HEK293 (cell line): Measurements from ENCODE around the gene NELFB.

Source experiments
- HIC1 ChIP-seq: fragments of 450-650 bp; formaldehyde crosslinking; IDR thresholded peaks from 2 replicates; pipeline ENCODE4 v1.5.1; 2016; ENCODE audit warnings: missing biosample characterization, missing genetic modification characterization
- ZBTB17 ChIP-seq: fragments of 450-650 bp; formaldehyde crosslinking; IDR thresholded peaks from 2 replicates; pipeline ENCODE4 v1.5.1; 2016; ENCODE audit warnings: missing biosample characterization, missing genetic modification characterization
- ZBTB8A ChIP-seq: fragments of 450-650 bp; formaldehyde crosslinking; IDR thresholded peaks from 2 replicates; pipeline ENCODE4 v1.5.1; 2016; ENCODE audit warnings: missing biosample characterization, missing genetic modification characterization
- ZFP37 ChIP-seq: fragments of 450-650 bp; formaldehyde crosslinking; IDR thresholded peaks from 2 replicates; pipeline ENCODE4 v1.5.1; 2016; ENCODE audit warnings: missing biosample characterization, missing genetic modification characterization
- ZNF121 ChIP-seq: fragments of 450-650 bp; formaldehyde crosslinking; IDR thresholded peaks from 2 replicates; pipeline ENCODE4 v1.5.1; 2016; ENCODE audit warnings: missing biosample characterization, missing genetic modification characterization
- ZNF140 ChIP-seq: fragments of 450-650 bp; formaldehyde crosslinking; IDR thresholded peaks from 2 replicates; pipeline ENCODE4 v1.5.1; 2016; ENCODE audit warnings: missing biosample characterization, missing genetic modification characterization
- ZNF416 ChIP-seq: fragments of 450-650 bp; formaldehyde crosslinking; IDR thresholded peaks from 2 replicates; pipeline ENCODE4 v1.5.1; 2016; ENCODE audit warnings: missing biosample characterization, missing genetic modification characterization
- ZNF560 ChIP-seq: fragments of 450-650 bp; formaldehyde crosslinking; IDR thresholded peaks from 2 replicates; pipeline ENCODE4 v1.5.1; 2017; ENCODE audit warnings: missing biosample characterization, missing genetic modification characterization, borderline replicate concordance
- ZNF660 ChIP-seq: fragments of 450-650 bp; IDR thresholded peaks from 2 replicates; pipeline ENCODE4 v1.5.1; 2018; ENCODE audit warnings: missing biosample characterization, mild to moderate bottlenecking, missing genetic modification characterization
- ZNF747 ChIP-seq: fragments of 450-650 bp; formaldehyde crosslinking; IDR thresholded peaks from 2 replicates; pipeline ENCODE4 v1.5.1; 2016; ENCODE audit warnings: missing biosample characterization, missing genetic modification characterization
- TF ChIP-seq, protein P1 (sequence below): fragments of 450-650 bp; formaldehyde crosslinking; IDR thresholded peaks from 2 replicates; pipeline ENCODE4 v1.5.1; 2016; ENCODE audit warnings: missing biosample characterization, missing genetic modification characterization
- TF ChIP-seq, protein P2 (sequence below): fragments of 450-650 bp; formaldehyde crosslinking; IDR thresholded peaks from 2 replicates; pipeline ENCODE4 v1.5.1; 2017; ENCODE audit warnings: missing biosample characterization, missing genetic modification characterization
- TF ChIP-seq, protein P3 (sequence below): fragments of 450-650 bp; formaldehyde crosslinking; IDR thresholded peaks from 2 replicates; pipeline ENCODE4 v1.5.1; 2016; ENCODE audit warnings: missing biosample characterization, missing genetic modification characterization
- TF ChIP-seq, protein P4 (sequence below): fragments of 450-650 bp; formaldehyde crosslinking; IDR thresholded peaks from 2 replicates; pipeline ENCODE4 v1.5.1; 2016; ENCODE audit warnings: missing biosample characterization, missing genetic modification characterization

DNA sequence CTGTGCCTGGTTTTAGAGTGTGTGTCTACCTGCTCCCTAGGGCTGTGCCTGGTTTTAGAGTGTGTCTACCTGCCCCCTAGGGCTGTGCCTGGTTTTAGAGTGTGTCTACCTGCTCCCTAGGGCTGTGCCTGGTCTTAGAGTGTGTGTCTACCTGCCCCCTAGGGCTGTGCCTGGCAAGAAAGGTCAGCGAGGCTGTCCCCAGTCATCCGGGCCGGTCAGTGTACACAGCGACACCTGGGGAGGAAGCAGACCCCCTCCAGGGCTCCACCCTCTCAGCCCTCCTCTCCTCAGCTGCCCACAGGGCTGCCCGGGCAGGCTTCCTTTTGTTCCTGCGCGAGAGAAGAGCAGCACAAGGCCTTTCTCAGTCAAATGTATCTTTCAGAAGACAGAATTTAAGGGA, 42.8 kb downstream of the NELFB start:
- TF ChIP-seq ZNF747 (no peak), ZBTB17 (tag by site-specific recombination) (no peak), HIC1 (tag by site-specific recombination) (no peak), ZNF660 (no peak), ZFP37 (tag by site-specific recombination) (no peak), ZNF416 (tag by site-specific recombination) (no peak), ZNF140 (tag by site-specific recombination) (no peak), ZNF121 (tag by site-specific recombination) (no peak), ZBTB8A (no peak), ZNF560 (tag by site-specific recombination) (no peak)
- TF ChIP-seq, protein P1, sequence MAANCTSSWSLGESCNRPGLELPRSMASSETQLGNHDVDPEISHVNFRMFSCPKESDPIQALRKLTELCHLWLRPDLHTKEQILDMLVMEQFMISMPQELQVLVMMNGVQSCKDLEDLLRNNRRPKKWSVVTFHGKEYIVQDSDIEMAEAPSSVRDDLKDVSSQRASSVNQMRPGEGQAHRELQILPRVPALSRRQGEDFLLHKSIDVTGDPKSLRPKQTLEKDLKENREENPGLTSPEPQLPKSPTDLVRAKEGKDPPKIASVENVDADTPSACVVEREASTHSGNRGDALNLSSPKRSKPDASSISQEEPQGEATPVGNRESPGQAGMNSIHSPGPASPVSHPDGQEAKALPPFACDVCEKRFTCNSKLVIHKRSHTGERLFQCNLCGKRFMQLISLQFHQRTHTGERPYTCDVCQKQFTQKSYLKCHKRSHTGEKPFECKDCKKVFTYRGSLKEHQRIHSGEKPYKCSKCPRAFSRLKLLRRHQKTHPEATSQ (tag by site-specific recombination): no peak
- TF ChIP-seq, protein P2, sequence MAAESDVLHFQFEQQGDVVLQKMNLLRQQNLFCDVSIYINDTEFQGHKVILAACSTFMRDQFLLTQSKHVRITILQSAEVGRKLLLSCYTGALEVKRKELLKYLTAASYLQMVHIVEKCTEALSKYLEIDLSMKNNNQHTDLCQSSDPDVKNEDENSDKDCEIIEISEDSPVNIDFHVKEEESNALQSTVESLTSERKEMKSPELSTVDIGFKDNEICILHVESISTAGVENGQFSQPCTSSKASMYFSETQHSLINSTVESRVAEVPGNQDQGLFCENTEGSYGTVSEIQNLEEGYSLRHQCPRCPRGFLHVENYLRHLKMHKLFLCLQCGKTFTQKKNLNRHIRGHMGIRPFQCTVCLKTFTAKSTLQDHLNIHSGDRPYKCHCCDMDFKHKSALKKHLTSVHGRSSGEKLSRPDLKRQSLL (tag by site-specific recombination): no peak
- TF ChIP-seq, protein P3, sequence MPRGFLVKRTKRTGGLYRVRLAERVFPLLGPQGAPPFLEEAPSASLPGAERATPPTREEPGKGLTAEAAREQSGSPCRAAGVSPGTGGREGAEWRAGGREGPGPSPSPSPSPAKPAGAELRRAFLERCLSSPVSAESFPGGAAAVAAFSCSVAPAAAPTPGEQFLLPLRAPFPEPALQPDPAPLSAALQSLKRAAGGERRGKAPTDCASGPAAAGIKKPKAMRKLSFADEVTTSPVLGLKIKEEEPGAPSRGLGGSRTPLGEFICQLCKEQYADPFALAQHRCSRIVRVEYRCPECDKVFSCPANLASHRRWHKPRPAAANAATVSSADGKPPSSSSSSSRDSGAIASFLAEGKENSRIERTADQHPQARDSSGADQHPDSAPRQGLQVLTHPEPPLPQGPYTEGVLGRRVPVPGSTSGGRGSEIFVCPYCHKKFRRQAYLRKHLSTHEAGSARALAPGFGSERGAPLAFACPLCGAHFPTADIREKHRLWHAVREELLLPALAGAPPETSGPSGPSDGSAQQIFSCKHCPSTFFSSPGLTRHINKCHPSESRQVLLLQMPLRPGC: no peak
- TF ChIP-seq, protein P4, sequence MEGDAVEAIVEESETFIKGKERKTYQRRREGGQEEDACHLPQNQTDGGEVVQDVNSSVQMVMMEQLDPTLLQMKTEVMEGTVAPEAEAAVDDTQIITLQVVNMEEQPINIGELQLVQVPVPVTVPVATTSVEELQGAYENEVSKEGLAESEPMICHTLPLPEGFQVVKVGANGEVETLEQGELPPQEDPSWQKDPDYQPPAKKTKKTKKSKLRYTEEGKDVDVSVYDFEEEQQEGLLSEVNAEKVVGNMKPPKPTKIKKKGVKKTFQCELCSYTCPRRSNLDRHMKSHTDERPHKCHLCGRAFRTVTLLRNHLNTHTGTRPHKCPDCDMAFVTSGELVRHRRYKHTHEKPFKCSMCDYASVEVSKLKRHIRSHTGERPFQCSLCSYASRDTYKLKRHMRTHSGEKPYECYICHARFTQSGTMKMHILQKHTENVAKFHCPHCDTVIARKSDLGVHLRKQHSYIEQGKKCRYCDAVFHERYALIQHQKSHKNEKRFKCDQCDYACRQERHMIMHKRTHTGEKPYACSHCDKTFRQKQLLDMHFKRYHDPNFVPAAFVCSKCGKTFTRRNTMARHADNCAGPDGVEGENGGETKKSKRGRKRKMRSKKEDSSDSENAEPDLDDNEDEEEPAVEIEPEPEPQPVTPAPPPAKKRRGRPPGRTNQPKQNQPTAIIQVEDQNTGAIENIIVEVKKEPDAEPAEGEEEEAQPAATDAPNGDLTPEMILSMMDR: no peak
